OCI-LY1 (cell line): ENCODE measurements around the gene GAD1.

ENCODE experiments used
- CTCF ChIP-seq: fragments of 200-600 bp; sonication (generic), shearing (Covaris generic); IDR thresholded peaks from 2 replicates; pipeline ENCODE4 v1.5.1; 2017; ENCODE audit warnings: mild to moderate bottlenecking, antibody characterized with exemption, low read length, moderate library complexity, mixed read lengths
- EZH2 ChIP-seq: fragments of 200-600 bp; sonication (generic), shearing (Covaris generic); IDR thresholded peaks from 2 replicates; pipeline ENCODE4 v1.8.0; 2017; ENCODE audit warnings: borderline replicate concordance, mixed run types, mild to moderate bottlenecking, antibody characterized with exemption, low read length, moderate library complexity, mixed read lengths

GRCh38 chr2:170828533-170828916, 11.8 kb downstream of the GAD1 start:
- TF ChIP-seq CTCF (no peak), EZH2 (no peak)
